Measurements from ENCODE around the gene MMP20.

Gene MMP20

DNA sequence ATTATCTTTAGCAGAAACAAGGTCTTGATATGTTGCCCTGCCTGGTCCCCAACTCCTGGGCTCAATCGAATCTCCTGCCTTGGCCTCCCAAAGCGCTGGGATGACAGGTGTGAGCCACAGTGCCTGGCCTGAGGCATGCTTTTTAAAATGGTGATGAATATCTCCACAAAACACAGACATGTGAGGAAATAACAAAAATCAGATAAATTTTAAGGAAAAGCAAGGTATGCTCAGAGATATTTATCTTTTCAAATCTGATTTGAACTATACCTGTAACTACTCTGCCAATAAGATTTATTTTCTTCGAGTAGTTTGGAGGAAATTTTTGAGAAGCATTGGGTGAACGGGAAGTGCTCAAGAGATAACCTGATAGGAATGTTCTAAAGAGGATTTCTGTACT lies 35.9 kb upstream of the MMP20 start:
- no peak overlapping the region for H3K27ac ChIP-seq
- TF ChIP-seq, protein P1, sequence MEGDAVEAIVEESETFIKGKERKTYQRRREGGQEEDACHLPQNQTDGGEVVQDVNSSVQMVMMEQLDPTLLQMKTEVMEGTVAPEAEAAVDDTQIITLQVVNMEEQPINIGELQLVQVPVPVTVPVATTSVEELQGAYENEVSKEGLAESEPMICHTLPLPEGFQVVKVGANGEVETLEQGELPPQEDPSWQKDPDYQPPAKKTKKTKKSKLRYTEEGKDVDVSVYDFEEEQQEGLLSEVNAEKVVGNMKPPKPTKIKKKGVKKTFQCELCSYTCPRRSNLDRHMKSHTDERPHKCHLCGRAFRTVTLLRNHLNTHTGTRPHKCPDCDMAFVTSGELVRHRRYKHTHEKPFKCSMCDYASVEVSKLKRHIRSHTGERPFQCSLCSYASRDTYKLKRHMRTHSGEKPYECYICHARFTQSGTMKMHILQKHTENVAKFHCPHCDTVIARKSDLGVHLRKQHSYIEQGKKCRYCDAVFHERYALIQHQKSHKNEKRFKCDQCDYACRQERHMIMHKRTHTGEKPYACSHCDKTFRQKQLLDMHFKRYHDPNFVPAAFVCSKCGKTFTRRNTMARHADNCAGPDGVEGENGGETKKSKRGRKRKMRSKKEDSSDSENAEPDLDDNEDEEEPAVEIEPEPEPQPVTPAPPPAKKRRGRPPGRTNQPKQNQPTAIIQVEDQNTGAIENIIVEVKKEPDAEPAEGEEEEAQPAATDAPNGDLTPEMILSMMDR (IDR thresholded peaks at IDR 0.05; ENCODE audit: low read depth, low read length), result no peak
- H3K27me3 ChIP-seq (ENCODE audit: insufficient read depth, low read depth, severe bottlenecking), result no peaks in the 10 kb centered on the region
- H3K36me3 ChIP-seq, result no peaks in the 10 kb centered on the region
- H3K4me3 ChIP-seq (ENCODE audit: low read depth, low read length), result no peak overlapping the region
- DNase-seq, result no peak
- H3K9me3 ChIP-seq (ENCODE audit: severe bottlenecking), result no peaks in the 10 kb centered on the region

- TF ChIP-seq, protein P1 (IDR thresholded peaks at IDR 0.05; ENCODE audit: low read depth, low read length), result no peak
- H3K36me3 ChIP-seq, result no peaks in the 10 kb centered on the region
- no peaks in the 10 kb centered on the region for H3K9me3 ChIP-seq (ENCODE audit: severe bottlenecking)
- no peaks in the 10 kb centered on the region for H3K27me3 ChIP-seq (ENCODE audit: insufficient read depth, low read depth, severe bottlenecking)
- H3K27ac ChIP-seq, result no peak overlapping the region
- no peak overlapping the region for H3K4me3 ChIP-seq (ENCODE audit: low read depth, low read length)
- no peak for DNase-seq
These were observed 31.4 kb upstream of the MMP20 start for GRCh38 chr11:102656528-102656927.

GRCh38 chr11:102655547-102655946 lies 30.4 kb upstream of the MMP20 start:
- TF ChIP-seq, protein P1 (IDR thresholded peaks at IDR 0.05; ENCODE audit: low read depth, low read length), result no peak
- Histone ChIP-seq H3K27me3 (ENCODE audit: insufficient read depth, low read depth, severe bottlenecking) (no peaks in the 10 kb centered on the region), H3K36me3 (no peaks in the 10 kb centered on the region), H3K4me3 (ENCODE audit: low read depth, low read length) (no peak overlapping the region), H3K27ac (no peak overlapping the region), H3K9me3 (ENCODE audit: severe bottlenecking) (no peaks in the 10 kb centered on the region)
- DNase-seq, result no peak

DNA sequence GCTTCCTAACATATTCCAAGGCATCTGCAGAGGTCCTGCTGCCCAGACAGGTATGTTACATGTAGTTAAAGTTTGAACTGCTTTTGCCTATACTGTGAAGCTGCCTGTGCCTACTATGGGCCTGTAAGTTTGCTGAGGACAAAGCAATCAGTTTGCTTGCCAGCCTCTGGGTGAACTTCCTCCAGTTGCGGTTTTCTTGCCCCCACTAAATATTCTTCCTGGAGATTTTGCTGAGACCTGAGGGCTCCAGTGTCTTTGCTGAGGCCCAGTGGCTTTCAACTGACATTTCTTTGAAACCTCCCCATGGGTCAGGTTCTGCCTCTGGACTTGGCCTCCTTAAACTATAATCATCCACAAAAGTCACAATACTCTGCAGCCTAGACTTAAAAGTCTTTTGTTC lies 29.6 kb upstream of the MMP20 start:
- no peaks in the 10 kb centered on the region for H3K36me3 ChIP-seq
- no peaks in the 10 kb centered on the region for H3K9me3 ChIP-seq (ENCODE audit: severe bottlenecking)
- no peak for DNase-seq
- TF ChIP-seq, protein P1 (IDR thresholded peaks at IDR 0.05; ENCODE audit: low read depth, low read length), result no peak
- H3K4me3 ChIP-seq (ENCODE audit: low read depth, low read length), result no peak overlapping the region
- no peaks in the 10 kb centered on the region for H3K27me3 ChIP-seq (ENCODE audit: insufficient read depth, low read depth, severe bottlenecking)
- no peak overlapping the region for H3K27ac ChIP-seq

DNA sequence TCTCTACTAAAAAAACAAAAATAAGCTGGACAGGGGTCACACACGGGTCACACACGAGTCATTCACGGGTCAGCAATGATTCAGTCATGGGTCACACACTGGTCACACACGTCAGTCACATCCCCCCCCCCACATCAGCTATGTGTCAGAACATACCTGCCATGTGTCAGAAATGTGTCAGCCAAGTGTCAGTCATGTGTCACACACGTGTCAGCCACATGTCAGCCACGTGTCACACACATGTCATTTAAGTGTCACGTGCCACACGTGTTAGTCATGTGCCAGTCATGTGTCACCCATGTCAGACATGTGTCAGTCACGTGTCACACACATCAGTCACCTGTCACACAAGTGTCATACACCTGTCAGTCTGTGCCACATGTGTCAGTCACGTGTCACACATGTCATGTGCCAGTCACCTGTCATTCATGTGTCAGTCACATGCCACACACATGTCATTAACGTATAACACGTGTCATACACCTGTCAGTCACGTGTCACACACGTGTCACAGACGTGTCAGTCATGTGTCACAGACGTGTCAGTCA lies 28.7 kb upstream of the MMP20 start:
- Histone ChIP-seq H3K27ac (no peak overlapping the region), H3K27me3 (ENCODE audit: insufficient read depth, low read depth, severe bottlenecking) (no peaks in the 10 kb centered on the region)
- TF ChIP-seq, protein P1 (IDR thresholded peaks at IDR 0.05; ENCODE audit: low read depth, low read length), result no peak

DNA sequence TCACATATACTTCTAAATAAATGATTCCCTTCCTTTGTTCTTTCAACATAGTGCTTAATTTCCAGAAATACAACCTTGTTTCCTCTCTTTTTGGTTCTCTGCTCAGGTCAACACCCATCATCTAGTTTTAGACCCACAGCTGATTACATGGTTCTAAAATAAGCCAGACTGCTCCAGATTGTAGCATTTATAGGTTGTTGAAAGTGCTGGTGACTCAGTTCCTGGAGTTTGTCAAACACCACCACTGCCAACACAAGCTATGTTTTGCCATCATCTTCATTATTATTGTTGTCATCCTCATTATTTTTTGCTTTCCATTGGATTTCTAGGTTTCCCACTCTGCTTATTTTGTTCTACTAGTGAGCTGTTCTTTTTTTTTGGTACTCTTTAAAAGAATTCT lies 22.3 kb upstream of the MMP20 start:
- no peak for DNase-seq
- H3K36me3 ChIP-seq, result no peaks in the 10 kb centered on the region
- TF ChIP-seq, protein P1 (IDR thresholded peaks at IDR 0.05; ENCODE audit: low read depth, low read length), result no peak

More for the DNA sequence above, 28.7 kb upstream of the MMP20 start:
- no peak overlapping the region for H3K4me3 ChIP-seq (ENCODE audit: low read depth, low read length)
- no peak for DNase-seq
- no peaks in the 10 kb centered on the region for H3K9me3 ChIP-seq (ENCODE audit: severe bottlenecking)
- H3K36me3 ChIP-seq, result no peaks in the 10 kb centered on the region

More for the DNA sequence above, 22.3 kb upstream of the MMP20 start:
- no peaks in the 10 kb centered on the region for H3K27me3 ChIP-seq (ENCODE audit: insufficient read depth, low read depth, severe bottlenecking)
- H3K27ac ChIP-seq, result no peak overlapping the region
- H3K9me3 ChIP-seq (ENCODE audit: severe bottlenecking), result no peaks in the 10 kb centered on the region
- H3K4me3 ChIP-seq (ENCODE audit: low read depth, low read length), result no peak overlapping the region
